ENCODE results near the gene MAST2.

The MAST2 gene

GRCh38 chr1:45894921-45895320 is 91.5 kb downstream of the MAST2 start:
- no peak for DNase-seq (ENCODE audit: low read depth)
- TF ChIP-seq POLR2A (IDR thresholded peaks at IDR 0.05; ENCODE audit: extremely low read depth, insufficient read length) (no peak), MYC (IDR thresholded peaks at IDR 0.05; ENCODE audit: low read depth, low read length) (no peak)
- TF ChIP-seq, protein P1, sequence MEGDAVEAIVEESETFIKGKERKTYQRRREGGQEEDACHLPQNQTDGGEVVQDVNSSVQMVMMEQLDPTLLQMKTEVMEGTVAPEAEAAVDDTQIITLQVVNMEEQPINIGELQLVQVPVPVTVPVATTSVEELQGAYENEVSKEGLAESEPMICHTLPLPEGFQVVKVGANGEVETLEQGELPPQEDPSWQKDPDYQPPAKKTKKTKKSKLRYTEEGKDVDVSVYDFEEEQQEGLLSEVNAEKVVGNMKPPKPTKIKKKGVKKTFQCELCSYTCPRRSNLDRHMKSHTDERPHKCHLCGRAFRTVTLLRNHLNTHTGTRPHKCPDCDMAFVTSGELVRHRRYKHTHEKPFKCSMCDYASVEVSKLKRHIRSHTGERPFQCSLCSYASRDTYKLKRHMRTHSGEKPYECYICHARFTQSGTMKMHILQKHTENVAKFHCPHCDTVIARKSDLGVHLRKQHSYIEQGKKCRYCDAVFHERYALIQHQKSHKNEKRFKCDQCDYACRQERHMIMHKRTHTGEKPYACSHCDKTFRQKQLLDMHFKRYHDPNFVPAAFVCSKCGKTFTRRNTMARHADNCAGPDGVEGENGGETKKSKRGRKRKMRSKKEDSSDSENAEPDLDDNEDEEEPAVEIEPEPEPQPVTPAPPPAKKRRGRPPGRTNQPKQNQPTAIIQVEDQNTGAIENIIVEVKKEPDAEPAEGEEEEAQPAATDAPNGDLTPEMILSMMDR (IDR thresholded peaks at IDR 0.05; ENCODE audit: low read depth, low read length) = no peak
- TF ChIP-seq, protein P2, sequence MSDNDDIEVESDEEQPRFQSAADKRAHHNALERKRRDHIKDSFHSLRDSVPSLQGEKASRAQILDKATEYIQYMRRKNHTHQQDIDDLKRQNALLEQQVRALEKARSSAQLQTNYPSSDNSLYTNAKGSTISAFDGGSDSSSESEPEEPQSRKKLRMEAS (IDR thresholded peaks at IDR 0.05; ENCODE audit: low read depth, low read length) = no peak
- no peak overlapping the region for H3K4me3 ChIP-seq (ENCODE audit: low read depth, low read length)

GRCh38 chr1:45895406-45895805 is 92.0 kb downstream of the MAST2 start:
- H3K4me3 ChIP-seq (ENCODE audit: low read depth, low read length) = no peak overlapping the region
- no peak for DNase-seq (ENCODE audit: low read depth)
- no peak for TF ChIP-seq MYC (IDR thresholded peaks at IDR 0.05; ENCODE audit: low read depth, low read length)
- no peak for TF ChIP-seq POLR2A (IDR thresholded peaks at IDR 0.05; ENCODE audit: extremely low read depth, insufficient read length)
- TF ChIP-seq, protein P1 (IDR thresholded peaks at IDR 0.05; ENCODE audit: low read depth, low read length) = no peak
- TF ChIP-seq, protein P2 (IDR thresholded peaks at IDR 0.05; ENCODE audit: low read depth, low read length) = no peak

DNA sequence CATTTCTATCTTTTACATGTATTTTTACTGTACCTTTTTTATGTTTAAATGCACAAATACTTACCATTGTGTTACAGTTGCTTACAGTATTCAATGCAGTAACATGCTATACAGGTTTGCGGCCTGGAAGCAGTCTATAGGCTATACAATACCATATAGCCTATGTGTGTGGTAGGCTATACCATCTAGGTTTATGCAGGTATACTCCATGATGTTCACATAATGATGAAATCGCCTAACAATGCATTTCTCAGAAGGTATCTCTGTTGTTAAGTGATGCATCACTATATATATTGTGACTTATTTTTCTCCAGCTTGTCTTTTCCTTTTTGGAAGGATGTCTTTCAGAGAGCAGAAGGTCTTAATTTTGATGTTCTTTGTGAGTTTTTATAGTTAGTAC is 103.5 kb downstream of the MAST2 start:
- no peak for DNase-seq (ENCODE audit: low read depth)
- TF ChIP-seq, protein P2 (IDR thresholded peaks at IDR 0.05; ENCODE audit: low read depth, low read length) = no peak
- TF ChIP-seq, protein P1 (IDR thresholded peaks at IDR 0.05; ENCODE audit: low read depth, low read length) = no peak
- TF ChIP-seq MYC (IDR thresholded peaks at IDR 0.05; ENCODE audit: low read depth, low read length) = no peak
- no peak for TF ChIP-seq POLR2A (IDR thresholded peaks at IDR 0.05; ENCODE audit: extremely low read depth, insufficient read length)
- no peak overlapping the region for H3K4me3 ChIP-seq (ENCODE audit: low read depth, low read length)

GRCh38 chr1:45908611-45909140 is 105.3 kb downstream of the MAST2 start:
- H3K4me3 ChIP-seq (ENCODE audit: low read depth, low read length) = no peak overlapping the region
- DNase-seq (ENCODE audit: low read depth) = no peak
- TF ChIP-seq, protein P2 (IDR thresholded peaks at IDR 0.05; ENCODE audit: low read depth, low read length) = no peak
- TF ChIP-seq MYC (IDR thresholded peaks at IDR 0.05; ENCODE audit: low read depth, low read length) = no peak
- TF ChIP-seq, protein P1 (IDR thresholded peaks at IDR 0.05; ENCODE audit: low read depth, low read length) = no peak
- no peak for TF ChIP-seq POLR2A (IDR thresholded peaks at IDR 0.05; ENCODE audit: extremely low read depth, insufficient read length)

DNA sequence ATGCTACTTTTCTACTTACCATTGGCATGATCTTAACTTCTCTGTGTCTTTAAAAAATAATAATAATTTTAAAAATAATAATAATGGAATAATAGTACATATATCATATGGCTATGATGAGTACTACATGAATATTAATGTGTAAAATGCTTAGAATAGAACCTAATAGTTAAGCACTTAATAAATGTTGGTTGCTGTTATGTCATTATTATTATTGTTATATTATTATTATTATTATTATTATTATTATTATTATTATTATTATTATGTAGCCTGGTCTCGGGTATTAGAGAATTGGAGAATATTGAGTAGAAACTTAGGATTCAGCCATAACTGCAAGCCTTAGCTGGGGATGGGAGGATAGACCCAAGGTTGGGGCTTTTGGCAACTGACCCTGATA is 108.2 kb downstream of the MAST2 start:
- H3K4me3 ChIP-seq (ENCODE audit: low read depth, low read length) = no peak overlapping the region
- DNase-seq (ENCODE audit: low read depth) = no peak
- TF ChIP-seq MYC (IDR thresholded peaks at IDR 0.05; ENCODE audit: low read depth, low read length) (no peak), POLR2A (IDR thresholded peaks at IDR 0.05; ENCODE audit: extremely low read depth, insufficient read length) (no peak)
- TF ChIP-seq, protein P2 (IDR thresholded peaks at IDR 0.05; ENCODE audit: low read depth, low read length) = no peak
- TF ChIP-seq, protein P1 (IDR thresholded peaks at IDR 0.05; ENCODE audit: low read depth, low read length) = no peak
